GM19351 (cell line): ENCODE data around the gene TCAIM.
"Not testable (repeated sequence)": the region's sequence is repeated elsewhere in the genome, so short reads cannot be mapped to it uniquely, and the experiment has no call there.

Source experiments
- ATAC-seq: cut with Tn5 transposase; IDR thresholded peaks from one replicate; pipeline ENCODE4 v1.9.1; 2021; ENCODE audit warnings: mild to moderate bottlenecking, moderate library complexity; ENCODE audit not compliant: unreplicated experiment

TCAIM gene

DNA sequence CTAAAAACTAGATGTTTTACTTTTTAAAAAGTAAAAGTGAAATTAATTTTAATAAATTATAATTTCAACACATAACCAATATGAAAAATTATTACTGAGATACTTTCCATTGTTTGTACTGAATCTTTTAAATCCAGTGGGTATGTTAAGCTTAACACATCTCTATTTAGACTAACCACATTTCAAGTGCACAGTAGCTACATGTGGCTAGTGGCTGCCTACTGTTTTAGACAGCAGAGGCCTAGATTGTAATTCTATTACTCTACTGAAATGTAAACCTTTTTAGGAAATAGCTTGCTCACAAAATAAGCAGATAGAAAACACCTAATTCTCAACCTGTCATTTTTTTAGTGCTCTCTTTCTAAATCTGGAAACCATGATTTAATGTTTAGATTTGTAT, 4.9 kb downstream of the TCAIM start:
- ATAC-seq = no peak

- not testable (repeated sequence) for ATAC-seq
Observed at GRCh38 chr3:44346590-44346989, 8.0 kb downstream of the TCAIM start.

- ATAC-seq = no peak
Observed at GRCh38 chr3:44348993-44349392, 10.4 kb downstream of the TCAIM start.

GRCh38 chr3:44353355-44353924, 14.9 kb downstream of the TCAIM start:
- no peak for ATAC-seq

- ATAC-seq = no peak
Observed at GRCh38 chr3:44355362-44356033, 16.9 kb downstream of the TCAIM start.

GRCh38 chr3:44359146-44359751, 20.7 kb downstream of the TCAIM start:
- no peak for ATAC-seq

DNA sequence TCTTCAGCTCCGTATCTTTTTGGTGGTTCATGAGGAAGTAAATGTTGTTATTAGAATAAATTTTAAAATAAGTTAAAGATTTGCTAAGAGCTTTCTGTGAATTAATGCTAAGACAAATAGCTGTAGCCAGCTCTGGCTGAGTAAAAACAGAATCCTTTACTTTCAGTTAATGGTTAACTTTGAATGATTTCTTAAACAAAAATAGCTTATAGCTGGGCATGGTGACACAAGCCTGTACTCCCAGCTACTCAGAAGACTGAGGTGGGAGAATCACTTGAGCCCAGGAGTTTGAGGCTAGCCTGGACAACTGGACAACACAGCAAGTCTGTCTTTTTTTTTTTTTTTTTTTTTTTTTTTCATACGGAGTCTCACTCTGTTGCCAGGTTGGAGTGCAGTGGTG, 25.0 kb downstream of the TCAIM start:
- no peak for ATAC-seq

DNA sequence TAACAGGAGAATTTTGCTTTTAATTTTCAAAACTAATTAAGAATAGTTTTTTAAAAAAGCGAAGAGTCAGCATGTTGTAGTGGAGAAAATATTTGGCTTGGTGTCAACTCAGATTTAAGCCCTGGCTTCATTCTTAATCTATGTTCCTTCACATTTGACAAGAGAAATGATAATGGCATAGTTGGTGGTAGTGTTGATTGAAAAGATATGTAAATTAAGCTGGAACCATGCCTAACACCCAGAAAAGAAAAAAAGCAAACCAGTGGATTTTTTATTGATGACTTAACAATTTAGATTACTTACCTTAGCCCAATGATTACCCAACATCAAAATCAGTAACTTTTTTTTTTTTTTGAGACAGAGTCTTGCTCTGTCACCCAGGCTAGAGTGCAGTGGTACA, 27.4 kb downstream of the TCAIM start:
- no peak for ATAC-seq

- no peak for ATAC-seq
Observed at GRCh38 chr3:44375450-44375849, 36.9 kb downstream of the TCAIM start.

GRCh38 chr3:44387404-44387803, 48.8 kb downstream of the TCAIM start:
- no peak for ATAC-seq

DNA sequence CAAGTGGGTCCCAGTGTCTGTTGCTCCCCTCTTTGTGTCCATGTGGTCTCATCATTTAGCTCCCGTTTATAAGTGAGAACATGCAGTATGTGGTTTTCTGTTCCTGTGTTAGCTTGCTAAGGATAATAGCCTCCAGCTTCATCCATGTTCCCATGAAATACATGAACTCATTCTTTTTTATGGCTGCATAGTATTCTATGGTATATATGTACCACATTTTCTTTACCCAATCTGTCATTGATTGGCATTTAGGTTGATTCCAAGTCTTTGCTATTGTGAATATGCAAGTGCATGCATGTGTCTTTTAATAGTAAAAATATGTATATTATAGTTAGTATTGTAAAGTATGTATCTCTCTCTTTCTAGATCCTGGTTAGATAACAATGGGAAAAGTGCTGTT, 53.9 kb downstream of the TCAIM start:
- ATAC-seq = no peak

- ATAC-seq = no peak
Observed at GRCh38 chr3:44395714-44396113, 57.1 kb downstream of the TCAIM start.

GRCh38 chr3:44396200-44397171, 57.9 kb downstream of the TCAIM start:
- no peak for ATAC-seq

GRCh38 chr3:44398271-44398670, 59.7 kb downstream of the TCAIM start:
- not testable (repeated sequence) for ATAC-seq

DNA sequence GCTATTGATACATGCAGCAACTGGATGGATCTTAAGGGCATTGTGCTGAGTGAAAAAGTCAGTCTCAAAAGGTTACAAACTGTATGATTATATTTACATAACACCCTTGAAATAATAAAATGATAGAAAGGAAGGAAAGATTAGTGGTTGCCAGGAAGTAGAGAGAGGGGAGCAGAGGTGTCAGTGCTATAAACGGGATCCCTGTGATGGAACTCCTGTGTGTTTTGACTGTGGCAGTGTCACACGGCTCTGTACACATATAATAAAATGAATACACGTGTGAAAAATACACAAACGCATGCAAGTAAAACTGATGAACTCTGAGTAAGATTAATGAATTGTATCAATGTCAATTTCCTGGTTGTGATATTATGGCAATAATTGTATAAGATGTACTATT, 60.3 kb downstream of the TCAIM start:
- no peak for ATAC-seq

GRCh38 chr3:44400771-44401170, 62.2 kb downstream of the TCAIM start:
- no peak for ATAC-seq

- ATAC-seq = no peak
Observed at GRCh38 chr3:44402548-44402947, 64.0 kb downstream of the TCAIM start.

DNA sequence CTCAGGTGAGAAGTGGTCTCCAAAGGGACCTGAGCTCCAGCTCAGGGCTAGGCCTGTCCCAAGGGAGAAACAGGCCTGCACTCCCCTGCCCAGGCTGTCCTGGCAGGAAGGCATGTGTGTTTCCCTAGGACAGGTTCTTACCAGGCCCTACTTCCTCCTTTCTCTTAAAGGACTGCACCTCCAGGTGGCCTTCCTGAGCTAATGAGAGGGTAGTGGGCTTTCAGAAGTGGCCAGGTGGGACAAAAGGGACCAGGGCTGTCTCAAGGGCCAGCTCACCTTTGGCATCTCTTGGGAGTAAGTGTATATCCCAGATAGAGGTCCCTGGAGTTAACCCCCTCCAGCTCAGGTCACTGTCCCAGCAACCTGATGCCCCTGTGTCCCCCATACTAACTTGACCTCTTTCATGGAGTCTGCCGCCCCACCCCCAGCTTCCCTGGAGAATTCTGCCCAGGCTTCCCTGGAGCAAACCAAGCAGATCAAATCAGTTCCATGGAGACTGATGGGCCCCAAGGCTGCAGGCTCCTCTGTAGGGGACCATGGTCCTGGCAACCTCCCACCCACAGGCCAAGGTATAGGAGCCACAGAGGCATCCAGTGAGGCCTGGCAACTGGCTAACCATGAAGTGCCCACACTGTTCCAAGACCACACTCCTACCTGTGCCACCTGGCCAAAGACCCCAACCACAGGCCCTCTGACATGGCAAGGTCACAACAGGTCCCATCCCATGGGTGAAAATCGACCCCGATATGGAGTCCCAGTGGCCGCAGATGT, 71.3 kb downstream of the TCAIM start:
- ATAC-seq = no peak

DNA sequence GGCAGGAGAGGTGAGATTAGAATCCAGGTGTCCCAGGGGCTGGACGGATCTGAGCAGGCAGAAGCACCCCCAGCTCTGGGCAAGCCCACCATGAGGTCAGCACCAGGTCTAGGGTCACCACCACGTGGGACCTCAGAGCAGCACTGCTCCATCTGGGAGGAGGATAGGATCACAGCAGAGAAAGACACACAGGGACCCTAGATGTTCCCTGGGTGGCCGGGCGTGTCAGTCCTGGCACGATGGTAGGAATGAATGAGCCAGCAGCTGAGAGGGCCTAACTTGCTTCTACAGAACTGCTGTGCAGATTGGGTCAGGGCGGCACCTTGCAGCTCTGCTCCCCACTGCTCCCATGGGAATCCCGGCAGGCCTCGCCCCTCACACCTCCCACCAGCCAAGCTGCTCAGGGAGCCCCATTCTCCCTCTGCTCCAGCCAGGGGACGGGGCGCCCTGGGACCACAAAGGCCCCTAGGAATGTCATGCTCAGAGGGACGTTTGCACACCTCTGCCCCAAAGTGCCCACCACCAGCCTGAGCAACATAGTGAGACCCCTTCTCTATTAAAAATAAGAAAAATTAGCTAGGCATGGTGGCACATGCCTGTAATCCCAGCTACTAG, 72.6 kb downstream of the TCAIM start:
- no peak for ATAC-seq

GRCh38 chr3:44412365-44412764, 73.8 kb downstream of the TCAIM start:
- ATAC-seq = no peak
